Kidney (tissue), 14 donors: ENCODE measurements around the gene UMOD. TPM values are rescaled to one million over a fixed set of nuclear protein-coding genes. Genes with fewer than 3 reads are reported as not detected.

Source experiments
- DNase-seq, 5 donors: peaks; one replicate each; pipeline ENCODE4 v3.0.0-alpha.2; 2013 to 2020
- FAIRE-seq: peaks from 2 replicates; lab custom pipeline; 2012; peaks lifted over from hg19 to GRCh38; lab: Jason Lieb, UNC
- H3K27ac ChIP-seq, 2 donors: one replicate each; pipeline ENCODE4 v1.7.0; 2013; ENCODE audit warnings: low read depth in 2 of 2, low read length in 2 of 2, inconsistent platforms in 1 of 2
- H3K27me3 ChIP-seq: one replicate; pipeline ENCODE4 v1.7.1; 2013; ENCODE audit warnings: low read length, inconsistent platforms; ENCODE audit not compliant: control insufficient read depth, insufficient read depth
- H3K36me3 ChIP-seq, 3 donors: one replicate each; pipeline versions ENCODE4 v1.7.0 to v1.7.1; 2013; ENCODE audit warnings: low read length in 3 of 3, control low read depth in 1 of 3, inconsistent platforms in 1 of 3; ENCODE audit not compliant: insufficient read depth in 3 of 3, control insufficient read depth in 2 of 3
- H3K4me1 ChIP-seq, 3 donors: one replicate each; pipeline versions ENCODE4 v1.7.0 to v1.7.1; 2013; ENCODE audit warnings: low read length in 3 of 3, inconsistent platforms in 1 of 3, low read depth in 1 of 3; ENCODE audit not compliant: control insufficient read depth in 2 of 3, insufficient read depth in 2 of 3
- H3K4me3 ChIP-seq, 3 donors: one replicate each; pipeline versions ENCODE4 v1.7.0 to v1.8.1; 2013; ENCODE audit warnings: low read length in 3 of 3, control low read depth in 1 of 3, inconsistent platforms in 1 of 3
- H3K9ac ChIP-seq, 3 donors: one replicate each; pipeline versions ENCODE4 v1.7.0 to v1.7.1; 2013; ENCODE audit warnings: low read length in 3 of 3, control low read depth in 1 of 3, inconsistent platforms in 1 of 3
- H3K9me3 ChIP-seq, 3 donors: one replicate each; pipeline versions ENCODE4 v1.7.0 to v1.7.1; 2013; ENCODE audit warnings: low read length in 3 of 3, control low read depth in 1 of 3, inconsistent platforms in 1 of 3; ENCODE audit not compliant: control insufficient read depth in 2 of 3, insufficient read depth in 1 of 3
- intact Hi-C: fragments of 100-400 bp; cut with DNase I; formaldehyde crosslinking; loops from one replicate; pipeline ENCODE4 v1.11.1; 2022
- polyA plus RNA-seq: library from polyadenylated mRNA; stranded (reverse); fragments of 350-450 nt; fragmentation: Illumina TruSeq; extraction: RNeasy Lipid Tissue Mini Kit (QIAGEN cat#74804); gene quantifications from one replicate; pipeline ENCODE4 v1.2.3, GENCODE V29; 2014; ENCODE audit warnings: low read depth, low replicate concordance; ENCODE audit not compliant: insufficient read depth
- total RNA-seq: library from RNA; stranded (reverse); fragmentation: NEBNext Ultra II Directional; extraction: Animal tissue kit (Norgen Biotek cat#: 25700); gene quantifications from one replicate; pipeline ENCODE4 v1.2.1, GENCODE V29; 2021
- TF ChIP-seq, protein P1 (sequence below): IDR thresholded peaks from 3 replicates; pipeline ENCODE4 v1.5.1; 2012; ENCODE audit warnings: mild to moderate bottlenecking, moderate library complexity, borderline replicate concordance; ENCODE audit not compliant: insufficient read depth; ENCODE audit errors: extremely low read depth
- donor health status: control.
- donor health status: control.
- donor health status: control.
- donor health status: control.
- donor health status: control.
- donor health status: DM: yes; HTN: yes; CAD: no.
- donor health status: Normal renal cell carcinoma (clear cell type).

The UMOD gene
- total and polyA plus RNA-seq, 2 donors from 2014 or later: 65.7 to 4,168 TPM

DNA sequence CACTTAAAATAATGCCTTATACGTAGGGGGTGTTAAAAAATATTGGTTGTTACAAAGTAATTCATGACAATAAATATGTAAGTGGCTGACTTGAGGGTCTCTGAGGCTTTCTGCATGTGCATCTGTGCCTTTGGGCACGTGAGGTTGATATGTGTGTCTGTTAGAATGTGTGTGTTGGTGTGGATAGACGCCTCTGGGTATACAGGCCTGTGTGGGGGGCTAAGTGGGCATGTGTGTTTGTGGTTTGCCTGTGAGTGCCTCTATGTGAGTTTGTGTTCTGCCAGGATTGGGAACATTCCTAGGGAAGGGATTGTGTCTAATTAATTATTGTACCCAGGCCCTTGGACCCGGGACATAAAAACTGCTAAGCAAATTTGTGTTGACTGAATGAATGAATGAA is 44.2 kb downstream of the UMOD start:
- no peak for FAIRE-seq
- Histone ChIP-seq H3K27me3 (no peaks in the 10 kb centered on the region), H3K4me1 (no peaks in the 10 kb centered on the region), H3K9me3 (no peaks in the 10 kb centered on the region), H3K4me3 (no peak overlapping the region), H3K27ac (no peak overlapping the region), H3K36me3 (no peaks in the 10 kb centered on the region), H3K9ac (no peak overlapping the region)
- TF ChIP-seq, protein P1, sequence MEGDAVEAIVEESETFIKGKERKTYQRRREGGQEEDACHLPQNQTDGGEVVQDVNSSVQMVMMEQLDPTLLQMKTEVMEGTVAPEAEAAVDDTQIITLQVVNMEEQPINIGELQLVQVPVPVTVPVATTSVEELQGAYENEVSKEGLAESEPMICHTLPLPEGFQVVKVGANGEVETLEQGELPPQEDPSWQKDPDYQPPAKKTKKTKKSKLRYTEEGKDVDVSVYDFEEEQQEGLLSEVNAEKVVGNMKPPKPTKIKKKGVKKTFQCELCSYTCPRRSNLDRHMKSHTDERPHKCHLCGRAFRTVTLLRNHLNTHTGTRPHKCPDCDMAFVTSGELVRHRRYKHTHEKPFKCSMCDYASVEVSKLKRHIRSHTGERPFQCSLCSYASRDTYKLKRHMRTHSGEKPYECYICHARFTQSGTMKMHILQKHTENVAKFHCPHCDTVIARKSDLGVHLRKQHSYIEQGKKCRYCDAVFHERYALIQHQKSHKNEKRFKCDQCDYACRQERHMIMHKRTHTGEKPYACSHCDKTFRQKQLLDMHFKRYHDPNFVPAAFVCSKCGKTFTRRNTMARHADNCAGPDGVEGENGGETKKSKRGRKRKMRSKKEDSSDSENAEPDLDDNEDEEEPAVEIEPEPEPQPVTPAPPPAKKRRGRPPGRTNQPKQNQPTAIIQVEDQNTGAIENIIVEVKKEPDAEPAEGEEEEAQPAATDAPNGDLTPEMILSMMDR: no peak
- intact Hi-C loops: no loop called here
- DNase-seq: no peak

DNA sequence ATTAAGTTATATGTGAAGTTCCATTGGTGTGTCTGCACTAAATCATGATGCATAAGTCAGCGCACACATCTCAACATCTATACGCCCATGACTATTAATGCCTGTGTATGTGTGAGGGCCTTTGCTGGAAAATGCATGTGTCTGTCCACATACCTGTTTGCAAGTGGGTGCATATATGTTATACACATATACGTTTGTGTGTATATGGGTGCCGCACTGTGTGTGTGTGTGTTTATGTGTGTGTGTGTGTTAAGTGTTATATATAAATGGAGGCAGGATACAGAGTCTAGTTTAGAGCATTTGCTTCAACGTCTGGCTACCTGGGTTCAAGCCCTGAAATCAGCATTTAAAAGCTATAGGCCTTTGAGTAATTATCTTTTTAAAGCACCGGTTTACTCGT is 44.7 kb downstream of the UMOD start:
- no peaks in the 10 kb centered on the region for H3K9me3 ChIP-seq
- H3K36me3 ChIP-seq: no peaks in the 10 kb centered on the region
- no peak for DNase-seq
- intact Hi-C loops: no loop called here
- FAIRE-seq: no peak
- no peak overlapping the region for H3K27ac ChIP-seq
- H3K9ac ChIP-seq: no peak overlapping the region
- H3K4me3 ChIP-seq: no peak overlapping the region
- no peaks in the 10 kb centered on the region for H3K4me1 ChIP-seq
- TF ChIP-seq, protein P1: no peak
- H3K27me3 ChIP-seq: no peaks in the 10 kb centered on the region

DNA sequence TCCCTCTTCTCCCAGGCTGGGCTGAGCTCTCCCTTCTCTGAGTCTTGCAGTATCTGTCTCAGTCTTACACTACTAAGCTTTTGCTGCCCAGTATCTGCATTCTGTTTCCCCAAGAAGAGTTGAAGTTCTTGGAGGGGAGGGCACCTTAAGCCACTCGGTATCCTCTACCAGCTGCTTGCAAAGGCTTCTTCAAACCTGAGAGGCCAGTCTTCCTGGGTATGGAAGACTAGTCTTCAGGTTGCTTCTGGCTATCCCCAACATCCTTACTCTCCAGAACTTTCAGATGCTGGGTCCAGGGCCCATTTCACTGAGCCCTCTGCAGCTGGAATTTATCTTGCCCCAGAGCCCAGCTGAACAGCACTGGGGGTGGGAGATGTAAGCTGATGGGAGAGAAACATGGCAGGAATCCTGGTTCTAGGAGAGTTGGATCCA is 45.3 kb downstream of the UMOD start:
- no peak overlapping the region for H3K4me3 ChIP-seq
- H3K9ac ChIP-seq: no peak overlapping the region
- H3K27me3 ChIP-seq: no peaks in the 10 kb centered on the region
- TF ChIP-seq, protein P1: no peak
- no peak for DNase-seq
- intact Hi-C loops: no loop called here
- FAIRE-seq: no peak
- no peak overlapping the region for H3K27ac ChIP-seq
- no peaks in the 10 kb centered on the region for H3K4me1 ChIP-seq
- no peaks in the 10 kb centered on the region for H3K36me3 ChIP-seq
- H3K9me3 ChIP-seq: no peaks in the 10 kb centered on the region

DNA sequence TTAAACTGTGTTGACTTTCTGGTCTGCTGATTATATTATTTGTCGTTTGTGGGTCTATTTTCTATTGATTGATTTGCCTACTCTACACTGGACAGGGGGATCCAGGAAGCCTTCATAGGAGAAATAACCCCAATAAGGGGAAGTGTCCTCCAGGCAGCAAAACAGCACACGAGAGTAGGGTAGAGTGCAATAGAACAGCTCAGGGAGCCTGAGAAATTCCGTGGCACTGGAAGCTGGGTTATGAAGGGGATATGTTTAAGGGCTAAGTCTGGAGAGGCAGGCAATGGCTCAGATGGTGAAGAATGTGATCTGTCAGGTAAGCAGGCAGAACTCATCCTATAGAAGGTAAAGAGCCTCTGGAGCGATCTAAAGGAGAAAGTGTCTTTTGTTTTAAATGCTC is 46.1 kb downstream of the UMOD start:
- Histone ChIP-seq H3K36me3 (no peaks in the 10 kb centered on the region), H3K9me3 (no peaks in the 10 kb centered on the region), H3K27me3 (no peaks in the 10 kb centered on the region), H3K9ac (no peak overlapping the region), H3K4me3 (no peak overlapping the region), H3K4me1 (no peaks in the 10 kb centered on the region), H3K27ac (no peak overlapping the region)
- DNase-seq (no peak), FAIRE-seq (no peak)
- intact Hi-C loops: no loop called here
- TF ChIP-seq, protein P1: no peak
